Lower leg skin (tissue), 3 donors: ENCODE measurements around the gene ZNF311.
"Not testable (repeated sequence)": the region's sequence is repeated elsewhere in the genome, so short reads cannot be mapped to it uniquely, and the experiment has no call there.

Experiments
- CTCF ChIP-seq, 3 donors: fragments of 450-650 bp; IDR thresholded peaks; one replicate each; pipeline ENCODE4 v1.5.1; 2016; ENCODE audit warnings: antibody characterized with exemption in 3 of 3, mild to moderate bottlenecking in 3 of 3, moderate library complexity in 2 of 3
- POLR2A ChIP-seq, 2 donors: fragments of 450-650 bp; IDR thresholded peaks; one replicate each; pipeline ENCODE4 v1.6.1; 2016 to 2017; ENCODE audit warnings: antibody characterized with exemption in 2 of 2, mild to moderate bottlenecking in 1 of 2, moderate library complexity in 1 of 2

GRCh38 chr6:28958561-28959243 lies 46.4 kb downstream of the ZNF311 start:
- not testable (repeated sequence) for TF ChIP-seq CTCF, POLR2A (IDR thresholded peaks at IDR 0.05)
